Stimulated activated CD8-positive, alpha-beta memory T cell treated with anti-CD3 and anti-CD28 coated beads, Interleukin-12 subunit alpha, Interleukin-12 subunit beta, amount 100 ng/mL, for 4 hours (primary cell): Measurements from ENCODE around the gene DUSP10.

Experiments
- DNase-seq: peaks from one replicate; pipeline ENCODE4 v3.0.0-alpha.2; 2020; ENCODE audit warnings: low read depth

Gene DUSP10

DNA sequence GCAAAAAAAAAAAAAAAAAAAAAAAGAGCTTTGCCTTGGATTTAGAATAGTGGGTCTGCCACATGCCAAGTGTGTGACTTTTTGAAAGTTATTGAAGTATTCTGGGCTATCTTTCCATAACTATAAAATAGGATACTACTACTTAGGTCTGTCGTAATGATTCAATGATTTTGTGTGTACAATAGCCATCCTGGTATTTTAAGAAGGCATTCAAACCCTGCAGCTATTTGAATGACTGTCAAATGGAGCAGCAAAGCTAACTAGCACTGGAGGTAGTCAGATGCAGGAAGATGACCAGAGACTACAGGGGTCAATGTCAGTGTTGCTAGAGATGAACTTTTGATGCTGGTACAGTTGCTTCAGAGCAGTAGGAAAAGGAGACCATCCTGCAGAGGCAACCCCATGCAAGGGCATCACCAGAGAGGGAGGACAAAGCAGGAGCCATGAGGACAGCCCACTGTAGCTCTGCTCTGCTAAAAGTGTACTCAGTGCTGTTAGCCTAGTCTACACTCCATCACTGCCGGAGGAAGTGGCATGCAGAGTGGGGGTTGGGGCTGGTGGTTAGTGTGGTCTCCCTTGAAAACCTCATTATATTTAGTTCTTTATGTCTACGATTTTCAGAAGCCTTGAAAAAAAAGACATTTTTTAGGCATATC is 29.0 kb downstream of the DUSP10 start:
- peak; percentile 56 for DNase-seq

DNA sequence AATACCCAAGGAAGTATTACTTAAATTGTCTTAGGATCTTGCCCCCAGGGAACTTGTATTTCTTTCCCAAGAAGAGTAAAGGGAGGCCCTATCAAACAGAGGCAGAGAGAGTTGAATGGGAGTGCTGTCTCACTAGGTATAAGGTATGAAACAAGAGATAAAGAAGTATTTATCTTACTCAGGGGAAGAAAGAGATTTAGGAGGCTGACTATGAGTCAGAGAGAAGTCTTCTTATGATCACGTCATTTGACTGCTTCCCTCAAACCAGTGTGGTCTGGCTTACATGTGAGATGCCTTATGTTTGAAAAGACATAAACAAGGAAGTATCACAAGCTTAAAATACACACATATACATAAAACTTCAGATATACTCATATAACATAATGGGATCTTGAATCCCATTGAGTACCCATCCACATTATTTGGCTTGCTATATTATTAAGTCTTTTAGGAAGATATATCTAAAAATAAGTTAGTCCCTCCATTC is 29.6 kb downstream of the DUSP10 start:
- no peak for DNase-seq

DNA sequence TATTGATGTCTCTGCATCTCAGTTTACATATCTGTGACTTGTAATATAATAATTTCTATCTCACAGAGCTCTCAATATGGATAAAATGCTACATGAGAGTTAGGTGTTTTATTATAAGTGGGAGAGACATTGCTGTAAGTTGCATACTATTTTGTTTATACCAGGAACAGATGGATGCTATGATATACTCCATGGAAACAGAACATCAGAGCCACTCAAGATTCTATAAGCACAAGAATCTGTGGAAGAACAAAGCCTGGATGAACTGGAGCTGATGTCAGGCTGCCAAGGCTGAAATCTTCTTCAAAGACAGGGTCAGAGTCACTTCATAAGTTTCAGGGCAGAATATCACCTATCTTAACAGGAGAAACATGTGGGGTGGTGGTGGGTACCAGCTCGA is 30.2 kb downstream of the DUSP10 start:
- no peak for DNase-seq

DNA sequence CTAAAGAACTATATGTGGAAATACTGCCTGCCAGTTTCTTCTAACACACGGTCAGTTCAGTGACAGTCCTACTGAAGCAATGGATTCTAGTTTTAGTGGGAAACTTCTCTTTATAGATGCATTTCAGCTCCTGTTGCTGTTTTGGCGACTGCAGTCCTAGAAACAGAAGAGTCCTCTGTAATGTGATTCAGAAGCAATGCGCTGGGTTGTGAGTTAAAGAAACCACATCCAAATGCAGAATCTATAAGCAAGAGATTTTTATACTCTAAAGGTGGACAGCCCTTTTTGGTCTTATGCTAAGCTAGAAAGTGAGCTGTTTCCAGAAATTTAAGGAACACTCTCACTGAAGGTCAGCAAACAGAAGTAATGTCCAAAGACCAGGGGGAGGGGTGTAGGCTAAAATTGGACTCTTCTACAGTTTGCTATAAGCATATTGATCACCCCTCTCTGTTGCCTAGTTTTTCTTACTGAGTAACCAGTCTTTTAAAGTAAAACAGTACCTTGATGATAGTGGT is 30.8 kb downstream of the DUSP10 start:
- no peak for DNase-seq

DNA sequence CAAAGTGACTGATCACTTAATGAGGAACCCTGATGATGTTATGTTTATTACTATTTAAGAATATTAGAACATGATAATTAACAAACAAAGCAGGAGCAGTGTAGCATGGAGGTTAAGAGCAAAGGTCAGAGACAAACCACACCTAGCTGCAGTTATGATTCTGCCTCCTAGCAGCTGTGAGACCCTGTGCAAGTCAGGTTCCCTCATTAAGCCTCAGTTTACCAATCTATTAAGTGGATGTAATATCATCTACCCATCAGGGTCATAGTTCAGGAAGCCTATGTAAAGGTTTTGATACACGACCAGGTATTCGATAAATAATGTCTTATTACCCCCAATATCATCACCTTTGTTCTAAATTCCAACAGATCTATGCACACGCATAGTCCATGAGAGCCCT is 32.0 kb downstream of the DUSP10 start:
- DNase-seq = no peak

DNA sequence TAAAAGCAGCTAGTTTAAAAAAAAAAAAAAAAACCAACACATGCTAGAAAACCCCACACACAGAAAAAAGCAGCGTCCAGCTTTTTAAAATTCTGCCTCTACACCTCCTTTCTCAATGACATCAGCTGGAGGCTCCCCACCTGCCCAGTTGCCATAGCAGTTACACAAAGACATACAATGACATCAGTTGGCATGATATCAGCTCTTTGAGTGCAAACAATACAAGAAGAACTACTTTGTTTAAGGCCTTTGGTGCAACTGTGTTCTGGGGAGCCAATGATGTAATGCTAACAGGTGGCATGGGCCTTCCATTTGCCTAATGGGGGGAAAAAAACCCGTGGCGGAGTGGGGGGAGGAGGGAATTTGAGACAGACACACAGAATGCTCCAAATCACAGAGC is 32.9 kb downstream of the DUSP10 start:
- peak; percentile 8 for DNase-seq

DNA sequence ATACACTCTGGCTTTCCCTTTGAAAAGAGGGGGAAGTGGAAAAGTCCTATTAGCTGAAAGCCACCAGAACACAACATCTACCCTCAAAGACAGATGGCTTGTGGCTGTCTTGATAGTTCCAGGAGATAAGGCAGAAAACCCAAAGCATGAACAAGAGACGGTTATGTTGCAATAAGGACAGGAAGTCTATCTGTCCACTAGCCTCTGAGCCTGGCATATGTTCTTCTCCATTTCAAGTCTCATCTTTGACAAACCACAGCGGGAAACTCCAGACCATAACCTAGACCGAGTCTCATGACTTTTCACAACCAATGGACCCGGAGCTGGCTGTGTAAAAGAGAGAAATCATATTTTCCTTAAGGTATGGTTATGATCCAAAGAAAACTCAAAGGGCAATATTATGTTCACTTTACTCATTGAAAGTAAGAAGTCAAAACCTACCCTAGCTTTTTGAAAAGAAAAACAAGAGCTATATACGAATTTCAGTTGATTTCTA is 33.8 kb downstream of the DUSP10 start:
- DNase-seq = no peak

DNA sequence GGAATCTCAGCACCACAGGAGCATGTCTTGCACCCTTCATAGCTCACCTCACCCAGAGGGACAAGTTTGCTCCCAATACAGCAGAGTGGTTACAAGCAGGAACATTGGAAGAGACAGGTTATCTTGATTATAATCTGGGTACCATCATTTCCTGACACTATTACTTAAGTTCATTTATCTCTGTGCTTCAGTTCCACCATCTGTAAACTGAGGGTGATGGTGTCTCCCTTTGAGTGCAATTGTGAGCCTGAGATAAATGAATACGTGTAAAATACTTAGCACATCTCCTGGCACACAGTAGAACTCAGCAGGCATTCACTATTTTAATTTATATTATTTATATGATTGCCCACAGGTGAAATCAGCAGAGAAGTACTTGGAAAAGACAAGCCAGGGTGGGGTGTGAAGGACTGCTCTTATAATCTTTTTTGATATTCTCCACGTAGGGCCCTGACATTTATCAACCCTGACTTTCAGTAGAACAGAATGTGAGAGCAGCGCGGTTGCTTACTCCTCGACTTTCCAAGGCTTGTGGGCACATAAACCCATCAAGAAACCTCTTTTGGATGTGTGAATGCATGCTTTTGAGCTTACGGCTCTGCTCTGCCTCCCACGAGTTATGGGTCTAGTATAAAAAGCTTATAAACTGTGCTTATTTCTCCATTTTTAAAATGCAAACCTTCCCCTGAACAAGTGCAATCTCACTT is 34.9 kb downstream of the DUSP10 start:
- DNase-seq = no peak

DNA sequence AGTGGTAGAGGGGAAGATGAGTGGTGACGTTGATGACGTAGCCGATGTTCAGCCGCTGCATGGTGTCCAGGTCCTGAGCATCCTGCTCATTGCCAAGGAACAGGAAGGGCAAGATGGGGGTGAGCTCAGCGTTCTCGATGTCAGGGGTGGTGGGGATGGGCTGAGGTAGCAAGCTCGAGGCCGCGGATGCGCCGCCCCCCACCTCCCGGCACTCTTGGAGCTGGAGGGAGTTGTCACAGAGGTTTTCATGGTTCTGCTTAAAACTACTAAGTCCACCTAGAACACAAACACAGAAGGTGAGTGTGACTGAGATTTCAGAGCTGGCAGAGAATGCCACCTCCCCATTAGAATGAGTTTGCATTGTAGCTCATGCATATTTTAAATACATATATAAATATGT is 35.7 kb downstream of the DUSP10 start:
- no peak for DNase-seq

DNA sequence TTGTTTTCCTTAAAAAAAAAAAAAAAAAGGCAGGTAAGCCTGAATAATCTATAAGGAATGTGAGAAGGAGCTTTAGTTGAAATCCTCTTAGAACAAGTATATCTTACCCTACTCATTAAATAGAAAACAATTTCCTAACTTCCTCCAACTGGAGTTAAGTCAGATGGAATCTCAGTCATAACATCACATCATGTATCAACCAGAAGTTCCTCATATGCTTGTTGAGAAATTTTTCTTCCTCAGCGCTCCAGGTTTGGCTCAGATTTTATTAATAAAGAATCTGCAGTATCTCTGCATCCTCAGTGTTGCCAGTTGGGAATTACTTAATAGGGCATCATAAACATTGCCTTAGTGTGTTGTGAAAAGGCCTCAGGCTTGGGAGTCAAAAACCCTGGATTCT is 37.6 kb downstream of the DUSP10 start:
- no peak for DNase-seq

DNA sequence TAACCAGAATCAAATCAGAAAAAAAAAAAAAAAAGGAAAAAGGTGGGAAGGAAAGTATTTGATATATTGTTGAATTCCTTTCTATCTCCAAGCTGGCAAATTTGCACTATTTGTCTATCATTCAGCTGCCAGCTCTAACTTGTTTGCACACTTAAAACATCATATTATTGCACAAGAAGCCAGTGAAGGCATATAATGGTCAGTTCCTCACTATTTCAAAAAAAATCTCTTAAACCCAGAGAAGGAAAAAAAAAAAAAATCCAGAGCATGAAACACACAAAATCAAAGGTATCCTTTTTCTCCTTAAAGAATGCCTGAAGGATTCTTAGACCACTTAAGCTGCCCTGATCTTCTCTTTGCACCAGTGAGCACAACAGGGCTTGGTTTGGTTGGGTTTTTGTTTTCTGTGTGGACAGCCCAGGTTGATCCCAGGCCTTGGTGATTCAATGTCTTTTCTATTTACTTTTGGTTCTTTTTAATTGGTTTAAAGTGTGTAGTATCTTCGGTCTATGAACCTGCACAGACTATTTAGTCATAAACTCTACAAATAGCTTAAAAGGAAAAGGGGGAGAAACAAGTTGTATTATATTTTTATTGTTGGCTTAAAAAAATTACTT is 40.2 kb downstream of the DUSP10 start:
- DNase-seq = no peak

DNA sequence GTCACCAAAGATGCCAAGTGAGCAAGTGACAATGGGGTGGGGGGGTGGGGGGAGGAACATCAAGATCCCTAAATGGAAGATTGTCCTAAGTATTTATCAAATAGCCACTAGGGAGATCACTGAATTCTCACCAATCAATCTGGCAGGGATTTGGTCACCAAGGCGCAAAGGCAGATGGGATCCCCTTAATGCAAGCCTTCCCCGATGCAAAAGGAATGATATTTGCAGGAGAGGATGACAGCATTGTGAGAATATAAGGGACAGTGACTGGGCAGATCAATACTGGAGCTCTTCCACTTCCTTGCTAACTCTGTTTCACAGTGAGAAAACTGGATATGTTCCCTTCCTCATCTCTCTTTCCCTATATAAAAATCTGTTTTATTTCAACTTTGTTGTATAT is 40.9 kb downstream of the DUSP10 start:
- no peak for DNase-seq

DNA sequence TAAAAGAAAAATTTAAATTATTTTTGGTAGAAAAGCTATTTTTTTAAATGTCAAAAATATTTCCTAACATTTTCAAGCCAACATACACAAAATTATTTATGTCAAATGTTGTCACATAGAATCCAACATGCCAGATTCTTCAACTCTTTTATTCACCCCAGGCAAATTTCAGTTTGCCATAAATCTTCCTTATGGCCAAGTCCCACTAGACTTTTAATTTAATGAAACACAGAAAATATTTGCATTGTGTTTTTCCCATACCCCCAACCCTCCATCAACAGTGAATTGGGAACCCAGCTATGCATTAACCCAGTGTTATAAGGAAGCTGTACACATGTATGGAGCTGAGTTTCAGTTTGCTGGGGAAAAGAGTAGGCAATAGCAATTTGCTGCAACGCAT is 41.4 kb downstream of the DUSP10 start:
- no peak for DNase-seq

DNA sequence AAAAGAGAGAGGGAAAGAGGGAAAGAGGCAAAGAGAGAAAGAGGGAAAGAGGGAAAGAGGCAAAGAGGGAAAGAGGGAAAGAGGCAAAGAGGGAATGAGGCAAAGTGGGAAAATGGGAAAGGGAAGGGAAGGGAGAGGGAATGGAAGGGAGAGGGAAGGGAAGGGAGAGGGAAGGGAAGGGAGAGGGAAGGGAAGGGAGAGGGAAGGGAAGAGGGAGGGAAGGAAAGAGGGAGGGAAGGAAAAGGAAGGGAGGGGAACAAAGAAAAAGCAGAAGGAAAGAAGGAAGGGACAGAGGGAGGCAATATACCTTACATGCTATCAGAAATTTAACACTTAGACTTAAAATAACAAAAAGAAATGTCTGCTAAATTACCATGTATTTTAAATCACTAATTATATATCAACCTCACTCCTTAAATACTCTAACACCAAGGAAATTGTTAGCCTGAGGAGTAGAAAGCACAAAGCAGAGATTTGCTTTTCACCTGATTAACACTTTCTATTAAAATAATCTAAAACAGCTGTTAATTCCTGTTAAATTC is 41.8 kb downstream of the DUSP10 start:
- no peak for DNase-seq

DNA sequence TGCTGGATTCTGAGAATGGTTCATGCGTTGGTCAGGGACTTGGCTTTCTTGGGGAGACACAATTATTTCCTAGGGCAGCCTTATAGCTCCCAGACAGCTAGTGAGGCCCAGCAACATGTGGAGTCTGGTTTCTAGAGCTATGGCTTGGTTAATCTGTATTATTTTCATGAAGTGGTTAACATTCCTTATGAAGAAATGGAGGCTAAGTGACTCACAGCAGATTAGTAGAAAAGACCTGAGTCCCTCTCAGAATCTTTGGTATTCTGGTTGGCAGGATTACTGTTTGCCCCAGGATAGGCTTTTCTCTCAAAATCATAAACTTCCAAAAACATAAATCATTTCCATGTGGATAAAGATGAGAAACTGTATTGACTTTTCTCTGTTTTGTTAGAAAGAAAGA is 42.3 kb downstream of the DUSP10 start:
- no peak for DNase-seq

DNA sequence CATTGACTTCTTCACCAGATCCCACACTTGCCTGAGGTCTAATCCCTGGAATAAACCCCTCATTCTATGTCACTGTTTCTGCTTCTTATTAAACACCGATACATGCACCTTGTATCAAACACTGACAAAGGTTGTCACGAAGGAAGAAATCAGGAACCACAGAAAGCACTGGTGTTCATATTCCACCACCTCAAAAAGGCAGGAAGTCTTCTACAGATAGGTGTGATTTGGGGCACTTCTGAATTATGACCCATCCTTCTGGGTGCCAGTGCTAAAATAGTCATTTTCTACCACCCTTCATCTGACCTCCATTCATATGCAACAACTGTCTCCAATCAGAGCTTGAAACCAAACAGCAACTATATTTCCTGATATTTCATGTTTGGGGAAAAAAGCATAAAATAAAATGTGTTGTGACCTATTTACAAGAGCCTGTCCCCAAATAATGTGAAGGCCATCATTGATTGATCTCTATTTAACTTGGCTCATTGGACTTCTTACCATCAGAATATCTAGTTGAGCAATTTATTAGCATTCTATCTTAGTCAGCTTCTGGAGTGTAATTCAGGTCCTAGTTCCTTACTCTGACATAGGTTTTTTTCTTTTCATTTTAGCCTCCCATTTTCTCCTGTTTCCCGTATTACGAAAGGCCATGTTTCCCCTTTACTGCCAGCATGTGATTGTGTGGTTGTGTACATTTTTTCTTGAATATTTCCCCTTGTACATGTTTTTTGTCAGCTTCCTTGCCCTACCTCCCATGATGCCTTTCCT is 43.1 kb downstream of the DUSP10 start:
- no peak for DNase-seq

DNA sequence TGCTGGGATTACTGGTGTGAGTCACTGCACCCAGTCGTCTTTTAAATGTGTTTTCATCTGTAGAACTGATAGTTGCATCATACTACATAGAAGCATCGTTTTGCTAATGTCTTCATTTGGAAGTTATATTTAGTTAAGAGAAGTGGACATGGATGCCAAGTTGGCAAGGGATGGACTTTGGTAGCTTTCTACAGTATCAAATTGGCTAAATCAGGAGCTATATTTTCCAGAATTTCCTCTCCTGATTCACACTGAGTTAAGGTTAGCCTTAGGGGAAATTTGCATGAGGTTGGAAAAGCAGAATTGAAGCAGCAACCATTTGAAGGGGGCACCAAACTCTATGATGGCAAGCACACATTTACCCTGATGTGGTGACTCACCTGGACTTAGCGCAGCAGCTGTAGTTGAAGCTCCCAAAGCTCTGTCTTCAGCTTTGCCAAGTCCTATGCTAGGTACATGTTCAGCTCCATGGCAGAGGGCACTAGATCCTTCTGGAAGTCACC is 43.9 kb downstream of the DUSP10 start:
- DNase-seq = no peak

DNA sequence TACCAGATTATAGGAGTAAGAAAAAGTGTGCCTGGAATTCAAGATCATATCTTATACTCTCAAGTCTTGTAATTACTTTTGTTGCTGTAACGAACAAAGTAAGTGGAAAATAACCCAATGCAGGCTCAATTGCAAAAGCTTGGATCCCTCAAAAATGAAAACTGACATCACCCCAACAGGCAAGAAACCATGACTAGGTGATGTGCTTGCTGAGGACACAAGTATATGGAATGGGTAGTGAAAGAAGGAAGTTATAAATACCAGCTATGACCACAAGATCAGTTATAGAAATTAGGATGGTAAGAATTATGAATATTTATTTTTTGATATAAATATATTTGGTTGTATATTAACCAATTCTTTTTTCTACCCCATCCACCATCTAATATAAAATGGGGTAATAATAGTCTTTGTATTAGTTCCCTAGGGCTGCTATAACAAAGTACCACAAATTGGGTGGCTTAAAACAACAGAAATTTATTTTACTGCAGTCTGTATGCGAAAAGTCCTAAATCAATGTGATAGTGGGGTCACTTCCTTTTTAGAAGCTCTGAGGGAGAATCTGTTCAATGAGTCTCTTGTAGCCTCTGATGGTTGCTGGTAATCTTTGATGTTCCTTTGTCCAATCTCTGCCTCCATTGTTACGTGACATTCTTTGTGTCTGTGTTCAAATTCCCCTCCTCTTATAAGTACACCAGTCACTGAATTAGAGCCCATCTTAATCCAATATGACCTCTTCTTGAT is 45.0 kb downstream of the DUSP10 start:
- no peak for DNase-seq

DNA sequence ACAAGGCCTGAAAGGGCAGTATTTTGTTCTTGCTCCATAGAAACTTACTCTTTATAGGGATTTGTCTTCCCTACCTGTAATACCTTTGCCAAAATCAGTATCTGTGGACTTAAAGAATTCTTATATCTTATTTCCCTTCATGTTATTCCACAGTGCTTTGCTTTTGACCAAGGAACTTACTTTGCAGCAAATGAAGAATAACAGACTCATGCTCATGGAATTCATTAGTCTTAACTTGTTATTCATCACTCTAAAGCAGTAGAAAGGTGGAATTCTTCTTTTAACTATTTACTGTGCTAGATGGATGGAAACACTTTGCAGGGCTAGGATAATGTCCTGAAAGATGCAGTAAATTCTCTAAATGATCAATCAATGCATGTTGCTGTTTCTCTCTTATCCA is 45.9 kb downstream of the DUSP10 start:
- DNase-seq = no peak

DNA sequence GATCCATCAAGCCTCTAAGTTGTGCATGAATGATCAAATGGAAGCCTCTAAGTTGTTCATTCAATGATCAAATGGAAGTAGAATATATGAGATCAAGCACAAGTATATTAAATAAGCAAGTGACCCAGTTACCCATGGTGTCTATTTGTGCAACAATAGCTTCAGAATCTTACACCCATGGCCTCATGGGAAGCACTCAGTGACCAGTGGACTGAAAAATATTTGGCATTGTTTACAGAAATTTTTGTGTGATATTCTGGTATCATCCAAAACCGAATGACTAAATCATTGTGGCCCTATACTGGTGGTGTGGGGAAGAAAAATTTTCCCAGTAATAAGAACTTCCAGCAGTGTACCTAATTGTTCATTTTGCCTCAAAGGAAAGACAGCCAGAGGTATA is 46.6 kb downstream of the DUSP10 start:
- DNase-seq = no peak

DNA sequence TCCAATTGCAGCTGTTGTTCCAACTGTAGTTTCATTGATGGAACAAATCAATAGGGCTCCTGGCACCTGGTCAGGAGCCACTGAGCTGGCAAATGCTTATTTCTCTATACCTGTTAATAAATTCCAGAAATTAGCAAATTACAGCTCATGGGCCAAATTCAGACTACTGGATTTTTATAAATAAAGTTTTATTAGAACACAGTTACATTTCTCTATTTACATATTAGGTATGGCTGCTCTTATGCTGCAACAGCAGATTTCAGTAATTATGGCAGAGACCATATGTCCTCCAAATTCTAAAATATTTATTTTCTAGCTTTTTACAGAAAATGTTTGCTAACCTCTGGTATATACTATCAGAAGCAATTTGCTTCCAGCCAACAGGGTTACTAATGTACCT is 47.8 kb downstream of the DUSP10 start:
- DNase-seq = no peak
